Effector CD4-positive, alpha-beta T cell (primary cell): ENCODE measurements around the gene GIPC3.
A peak's percentile ranks its signal among the peaks of the same experiment; 100 is the strongest.
"Not testable (repeated sequence)": the region's sequence is repeated elsewhere in the genome, so short reads cannot be mapped to it uniquely, and the experiment has no call there.

Experiments
- DNase-seq: peaks from one replicate; pipeline ENCODE4 v3.0.0-alpha.2; 2020

The GIPC3 gene

DNA sequence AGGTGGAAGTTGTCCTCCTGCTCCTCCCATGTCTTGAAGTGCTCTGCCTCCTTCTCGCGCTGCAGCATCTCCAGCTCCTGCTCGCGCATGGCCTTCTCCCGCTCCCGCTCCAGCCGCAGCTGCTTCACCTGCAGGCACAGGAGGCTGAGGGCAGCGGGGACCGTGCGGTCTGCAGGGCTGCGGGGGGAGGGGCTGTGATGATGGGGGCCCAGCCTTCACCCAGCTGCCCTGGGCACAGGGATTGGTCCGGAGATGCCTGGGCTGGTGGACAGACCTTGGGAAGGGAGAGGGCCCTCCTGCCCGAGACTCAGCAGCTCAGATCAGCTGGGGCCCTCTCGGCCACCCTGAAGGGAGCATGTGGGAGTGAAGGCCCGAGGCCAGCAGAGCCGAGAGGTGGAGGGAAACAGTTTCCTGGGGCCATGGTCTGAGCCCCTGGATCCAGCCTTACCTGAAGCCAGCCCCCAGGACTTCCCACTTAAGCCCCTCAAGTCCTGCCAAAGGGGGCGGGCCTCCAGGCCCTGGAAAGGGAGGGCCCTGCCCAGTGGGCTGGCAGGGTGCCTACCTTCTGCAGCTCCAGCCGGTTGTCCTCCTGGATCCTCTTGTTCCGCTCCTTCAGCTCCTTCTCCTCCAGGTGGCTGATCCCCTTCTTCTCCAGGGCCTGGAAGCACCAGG is 35.0 kb downstream of the GIPC3 start:
- no peak for DNase-seq

DNA sequence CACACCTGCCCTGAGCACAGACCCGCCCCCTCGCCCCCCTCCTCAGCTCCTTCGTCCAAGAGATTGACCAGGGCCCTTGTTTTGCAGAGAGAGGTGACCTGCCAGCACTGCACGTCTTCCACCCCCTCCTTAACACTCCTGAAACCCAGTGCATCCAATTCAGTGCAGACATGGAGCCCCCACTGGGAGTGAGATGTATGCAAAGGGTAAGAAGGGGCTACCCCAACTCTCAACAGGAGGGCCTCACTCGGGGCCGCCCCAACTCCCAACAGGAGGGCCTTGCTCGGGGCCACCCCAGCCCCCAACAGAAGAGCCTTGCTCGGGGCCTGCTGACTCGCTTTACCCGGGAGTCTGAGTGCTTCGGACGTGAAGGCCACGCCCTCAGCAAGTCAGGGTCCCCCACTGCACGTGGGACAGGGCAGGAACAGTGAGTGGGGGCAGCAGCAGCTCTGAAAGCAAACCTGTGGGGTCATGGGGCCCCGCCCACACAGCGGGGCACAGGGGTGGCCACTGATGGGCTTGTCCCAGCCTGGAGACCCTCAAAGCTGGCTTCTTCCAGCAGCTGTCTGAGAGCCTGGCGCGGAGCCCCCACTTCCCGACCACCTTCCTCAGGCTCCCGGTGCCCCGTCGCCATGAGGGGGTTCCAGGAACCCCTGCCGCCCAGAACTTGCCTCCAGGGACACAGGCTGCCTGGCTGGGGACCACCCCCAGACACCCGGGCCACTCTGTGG is 35.7 kb downstream of the GIPC3 start:
- no peak for DNase-seq

DNA sequence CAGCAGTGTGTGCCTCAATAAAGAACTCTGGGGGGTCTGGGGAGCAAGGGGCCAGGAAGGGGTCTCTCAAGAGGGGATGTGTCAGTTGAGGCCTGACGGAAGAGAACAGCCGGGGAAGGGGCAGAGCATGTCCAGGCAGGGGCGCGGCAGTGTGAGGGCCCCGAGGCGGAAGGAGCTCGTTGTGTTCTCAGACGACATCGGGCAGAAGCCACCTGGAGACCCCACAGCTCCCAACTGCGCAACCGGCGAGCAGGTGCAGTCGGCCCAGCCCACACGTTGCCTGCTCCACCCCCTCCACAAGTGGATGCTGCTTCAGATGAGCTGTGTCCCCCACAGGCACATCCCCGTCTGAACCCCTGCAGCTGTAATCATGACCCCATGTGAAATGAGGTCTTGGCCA is 36.4 kb downstream of the GIPC3 start:
- DNase-seq: no peak

DNA sequence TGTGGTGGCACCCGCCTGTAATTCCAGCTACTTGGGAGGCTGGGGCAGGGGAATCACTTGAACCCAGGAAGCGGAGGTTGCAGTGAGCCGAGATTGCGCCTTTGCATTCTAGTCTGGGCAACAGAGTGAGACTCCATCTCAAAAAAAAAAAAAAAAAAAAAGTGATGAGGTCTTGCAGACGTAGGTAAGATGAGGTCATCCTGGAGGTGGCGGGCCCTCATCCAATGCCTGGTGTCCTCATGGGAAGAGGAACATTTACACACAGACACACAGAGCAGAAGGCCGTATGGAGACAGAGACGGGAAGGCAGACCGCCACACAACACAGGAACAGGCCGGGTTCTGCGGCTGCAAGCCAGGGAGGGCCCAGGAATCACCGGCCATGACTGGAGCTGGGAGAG is 36.9 kb downstream of the GIPC3 start:
- no peak for DNase-seq

DNA sequence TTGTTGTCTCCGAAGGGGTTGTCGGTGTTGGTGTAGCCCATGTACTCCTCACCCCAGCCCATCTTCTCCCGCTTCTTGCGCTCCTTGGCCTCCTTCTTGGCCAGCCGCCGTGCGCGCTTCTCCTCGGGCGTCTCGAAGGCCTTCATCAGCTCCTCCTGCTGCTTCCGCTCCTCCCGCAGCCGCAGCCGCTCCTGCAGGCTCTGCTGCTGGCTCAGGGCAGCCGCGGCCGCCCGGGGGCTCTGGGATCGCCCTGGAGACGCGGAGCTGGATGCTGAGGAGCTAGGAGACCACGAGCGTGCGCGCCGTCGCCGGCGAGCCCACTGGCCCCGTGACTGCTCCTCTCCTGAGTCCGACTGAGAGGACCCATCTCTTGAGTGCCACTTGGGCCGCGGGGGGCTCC is 38.4 kb downstream of the GIPC3 start:
- DNase-seq: no peak

DNA sequence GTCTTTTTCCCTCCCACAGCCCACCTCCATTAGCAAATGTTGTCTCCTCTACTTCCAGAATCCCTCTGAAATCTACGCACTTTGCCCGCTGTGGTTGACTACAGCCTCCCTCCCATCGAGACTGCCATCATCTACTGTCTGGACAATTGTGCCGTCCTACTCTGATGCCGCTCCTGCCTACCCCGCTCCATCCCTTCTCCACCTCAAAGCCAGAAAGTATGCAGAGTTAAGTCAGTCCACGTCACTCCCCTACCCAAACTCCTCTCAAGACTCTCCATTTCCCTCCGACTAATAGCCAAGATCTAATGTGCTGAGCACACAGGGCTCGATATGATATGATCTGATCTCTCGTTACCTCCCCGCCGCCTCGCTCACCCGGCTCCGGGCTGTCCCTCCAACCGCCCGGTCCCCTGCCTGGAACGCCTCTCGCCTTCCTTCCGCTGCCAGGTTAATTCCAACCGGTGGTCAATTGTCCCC is 40.8 kb downstream of the GIPC3 start:
- peak; percentile 14 for DNase-seq

DNA sequence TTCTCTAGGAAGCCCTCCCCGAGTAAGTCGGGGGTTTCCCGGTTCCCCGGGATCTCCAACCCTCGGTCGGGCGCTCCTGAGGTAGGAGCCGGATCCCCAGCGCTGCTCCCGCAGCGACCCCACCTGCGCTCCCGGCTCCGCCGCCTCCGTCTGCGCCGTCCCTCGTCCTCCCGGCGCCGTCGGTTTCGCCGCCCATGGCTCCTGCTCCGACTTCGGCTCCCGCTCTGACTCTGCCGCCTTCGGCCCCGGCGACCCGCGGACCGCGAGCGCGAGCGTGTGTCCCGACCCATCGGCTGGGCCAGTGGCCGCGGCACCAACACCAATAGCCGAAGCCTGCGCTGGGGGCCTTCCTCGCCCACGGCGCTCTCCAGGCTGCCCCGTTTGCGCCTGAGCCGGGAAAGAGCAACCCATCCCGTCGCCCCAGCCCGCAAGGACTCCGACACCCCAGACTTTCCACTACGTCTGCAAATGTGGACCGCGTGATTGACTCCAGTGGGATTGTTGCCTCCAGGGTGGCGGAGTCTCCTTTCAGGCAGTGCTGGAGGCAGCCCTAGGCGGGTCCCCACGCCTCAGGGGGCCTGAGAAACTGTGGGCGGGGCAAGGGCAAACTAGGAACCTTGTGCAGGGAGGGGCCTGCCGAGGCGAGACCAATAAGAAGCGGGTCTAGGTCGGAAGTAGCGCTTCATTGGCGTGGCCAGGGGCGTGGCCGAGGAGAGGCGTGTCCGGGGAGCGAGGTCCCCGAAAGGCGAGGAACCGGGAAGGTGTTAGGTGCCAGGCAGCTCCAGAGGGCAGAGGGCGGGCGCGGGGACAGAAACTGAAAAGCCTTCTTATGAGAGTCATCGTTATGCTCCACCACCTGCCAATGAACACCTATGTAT is 41.4 kb downstream of the GIPC3 start, which contains the start of gene CACTIN:
CACTIN (minus strand) TSS at position 318 of the 878 bp plus-strand sequence; CDS start at position 290, 28 bp downstream.
- DNase-seq: peak; percentile 98

DNA sequence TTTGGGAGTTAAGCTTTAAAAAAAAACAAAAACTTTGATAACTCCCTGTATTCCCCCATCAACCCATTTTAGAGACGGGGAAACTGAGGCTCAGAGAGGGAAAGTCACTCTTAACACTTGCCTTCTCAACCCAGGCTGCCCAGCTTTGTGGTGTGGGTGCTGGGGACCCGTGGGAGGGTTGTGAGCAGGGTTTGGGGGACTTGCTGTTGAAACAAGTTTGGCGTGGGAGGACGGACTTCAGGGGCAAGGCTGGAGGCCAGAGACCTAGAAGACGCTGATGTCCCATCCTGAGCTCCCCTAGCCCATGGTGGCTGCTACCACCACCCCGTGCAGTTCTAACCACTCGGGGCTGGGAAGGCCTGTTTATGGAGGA is 42.1 kb downstream of the GIPC3 start:
- no peak for DNase-seq

DNA sequence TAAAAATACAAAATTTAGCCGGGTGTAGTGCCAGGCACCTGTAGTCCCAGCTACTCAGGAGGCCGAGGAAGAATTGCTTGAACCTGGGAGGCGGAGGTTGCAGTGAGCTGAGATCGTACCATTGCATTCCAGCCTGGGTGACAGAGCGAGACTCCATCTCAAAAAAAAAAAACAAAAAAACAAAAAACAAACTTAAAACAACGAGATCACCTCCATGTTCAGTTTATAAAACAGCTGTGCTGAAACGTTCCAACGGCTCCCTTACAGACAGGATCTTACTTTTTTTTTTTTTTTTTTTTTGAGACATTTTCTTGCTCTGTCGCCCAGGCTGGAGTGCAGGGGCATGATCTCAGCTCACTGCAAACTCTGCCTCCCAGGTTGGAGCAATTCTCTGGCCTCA is 43.5 kb downstream of the GIPC3 start:
- DNase-seq: not testable (repeated sequence)

DNA sequence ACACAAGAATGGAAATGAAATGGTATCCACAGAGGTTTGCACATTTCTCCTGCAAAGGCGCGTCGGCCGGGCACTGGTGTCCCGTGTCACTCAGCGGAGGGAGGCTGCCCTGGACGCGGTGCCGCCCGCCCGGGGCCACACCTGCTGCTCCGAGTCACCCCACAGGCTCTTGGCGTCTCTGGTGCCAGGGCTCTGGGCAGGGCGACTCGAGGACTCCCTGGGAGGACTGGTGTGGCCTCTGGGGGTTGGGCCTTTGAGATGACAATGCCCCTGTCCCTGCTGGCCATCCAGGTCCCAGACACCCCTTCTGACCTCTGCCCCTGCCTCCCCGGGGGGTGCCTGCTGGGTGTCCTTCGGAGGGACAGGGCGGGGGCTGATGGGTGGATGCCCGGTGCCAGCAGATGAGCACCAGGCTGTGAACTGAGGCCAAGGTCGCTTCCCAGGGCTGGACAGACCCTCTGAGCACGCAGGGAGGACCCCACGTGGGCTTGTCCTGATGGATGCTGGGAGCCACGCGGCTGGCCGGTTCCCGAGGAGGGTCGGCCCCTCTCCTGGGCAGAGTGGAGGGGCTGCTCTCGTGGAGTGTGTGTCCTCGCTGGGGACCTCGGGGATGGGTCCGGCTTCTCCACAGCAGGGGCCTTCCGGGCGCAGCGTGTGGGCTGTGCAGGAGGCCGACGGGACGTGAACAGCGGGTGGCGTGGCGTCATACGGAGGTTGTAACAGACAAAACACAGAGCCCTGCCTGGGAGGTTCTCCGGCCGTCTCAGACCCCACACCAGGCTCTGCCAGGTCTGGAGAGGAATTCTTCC is 46.0 kb downstream of the GIPC3 start:
- no peak for DNase-seq

DNA sequence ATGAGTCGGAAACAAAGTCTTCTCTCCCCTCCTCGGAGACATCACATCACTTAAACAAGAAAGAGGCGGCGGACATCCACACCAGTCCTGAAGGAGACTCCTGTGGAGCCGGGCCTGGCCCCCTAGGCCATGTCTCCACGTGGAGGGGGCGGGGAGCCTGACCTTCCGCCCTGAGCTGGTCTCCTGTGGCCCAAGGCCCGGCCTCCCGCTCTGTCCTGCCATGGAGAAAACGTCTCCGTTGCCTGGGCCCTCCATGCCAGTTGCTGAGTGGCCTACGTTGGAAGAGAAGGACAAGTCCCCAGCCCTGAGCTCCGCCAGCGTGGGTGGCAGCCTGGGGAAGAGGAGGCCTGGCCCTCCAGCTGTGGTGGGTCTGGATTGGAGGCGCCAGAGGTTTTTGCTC is 46.8 kb downstream of the GIPC3 start:
- no peak for DNase-seq

DNA sequence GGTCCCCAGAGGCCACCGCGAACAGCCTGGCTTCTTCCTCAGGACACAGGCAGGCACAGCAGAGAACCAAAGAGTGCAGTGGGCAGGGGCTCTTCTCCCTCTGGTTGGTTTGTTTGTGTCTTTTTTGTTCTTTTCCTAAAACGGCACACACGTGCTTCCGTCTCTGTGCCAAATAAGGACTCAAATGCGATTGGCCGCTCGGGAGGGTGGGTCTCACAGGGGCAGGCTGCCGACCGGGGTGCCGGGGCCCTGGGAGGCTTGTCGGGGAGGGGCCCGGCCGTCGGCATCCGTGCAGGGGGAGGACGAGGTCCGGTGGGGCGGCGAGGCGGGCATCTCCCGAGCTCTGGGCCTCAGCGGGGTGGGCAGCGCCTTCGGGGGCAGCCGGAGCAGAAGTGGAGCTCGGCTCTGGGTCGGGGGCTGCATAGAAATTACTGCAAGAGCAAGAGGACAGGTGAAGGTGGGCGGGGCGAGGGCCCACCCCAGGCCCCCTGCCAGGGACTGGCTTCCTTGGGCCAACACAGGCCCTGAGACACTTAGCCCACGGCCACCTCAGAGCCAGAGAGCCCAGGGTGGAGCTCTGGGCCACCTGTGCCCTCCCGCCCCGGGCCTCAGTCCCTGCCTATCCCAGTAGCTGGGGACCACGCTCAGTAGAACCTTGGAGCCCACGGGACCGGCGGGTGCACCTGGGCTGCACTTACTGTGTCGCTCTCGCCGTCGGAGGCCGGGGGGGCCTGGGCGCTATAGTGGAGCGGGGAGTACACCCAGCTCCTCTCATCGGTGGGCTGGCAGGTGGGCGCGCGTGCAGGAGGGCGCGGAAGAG is 47.7 kb downstream of the GIPC3 start:
- DNase-seq: no peak

DNA sequence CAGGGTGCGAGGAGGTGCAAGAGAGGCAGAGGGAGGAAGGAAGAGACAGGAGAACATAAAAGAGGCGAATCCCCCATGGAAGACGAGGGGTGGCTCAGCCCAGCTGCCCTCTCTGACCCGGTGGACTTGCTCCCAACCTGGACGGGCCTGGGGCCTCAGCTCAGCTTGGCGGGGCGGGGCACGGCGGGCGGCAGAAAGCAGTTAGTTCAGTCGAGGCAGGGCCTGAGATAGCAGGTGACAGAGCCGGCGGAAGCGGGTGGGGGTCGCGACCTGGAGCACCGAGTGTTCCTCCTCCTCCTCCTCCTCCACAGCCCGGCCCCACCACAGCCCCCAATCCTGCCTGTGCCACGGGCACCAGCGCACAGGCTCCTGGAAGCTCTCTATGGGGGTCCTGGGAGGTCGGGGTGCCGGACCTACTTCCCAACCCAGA is 48.3 kb downstream of the GIPC3 start:
- no peak for DNase-seq

DNA sequence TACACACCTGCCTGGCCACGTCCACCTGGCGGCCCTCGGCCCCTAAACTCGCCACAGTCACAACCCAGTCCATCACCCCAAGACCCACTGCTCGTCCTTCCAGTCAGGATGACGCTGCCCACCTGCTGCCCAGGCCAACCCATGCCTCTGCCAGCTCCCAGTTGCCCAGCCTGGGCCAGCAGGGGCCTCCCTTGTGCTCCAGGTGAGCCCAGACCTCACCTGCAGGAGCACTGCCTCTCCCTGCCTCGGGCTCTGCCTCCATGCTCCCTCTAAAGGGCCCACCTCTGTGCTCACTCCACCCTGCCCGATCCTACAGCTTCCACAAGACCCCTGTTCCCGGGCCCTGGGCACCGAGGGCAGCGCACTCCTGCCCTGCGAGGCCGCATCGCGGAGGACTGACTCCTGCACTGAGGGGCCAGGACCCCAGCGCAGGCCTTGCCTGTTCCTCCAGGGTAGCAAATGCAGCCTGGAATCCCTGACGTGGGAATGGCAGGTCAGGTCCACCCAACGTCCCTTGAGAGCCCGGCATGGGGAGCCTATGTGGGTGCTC is 49.3 kb downstream of the GIPC3 start:
- DNase-seq: no peak

DNA sequence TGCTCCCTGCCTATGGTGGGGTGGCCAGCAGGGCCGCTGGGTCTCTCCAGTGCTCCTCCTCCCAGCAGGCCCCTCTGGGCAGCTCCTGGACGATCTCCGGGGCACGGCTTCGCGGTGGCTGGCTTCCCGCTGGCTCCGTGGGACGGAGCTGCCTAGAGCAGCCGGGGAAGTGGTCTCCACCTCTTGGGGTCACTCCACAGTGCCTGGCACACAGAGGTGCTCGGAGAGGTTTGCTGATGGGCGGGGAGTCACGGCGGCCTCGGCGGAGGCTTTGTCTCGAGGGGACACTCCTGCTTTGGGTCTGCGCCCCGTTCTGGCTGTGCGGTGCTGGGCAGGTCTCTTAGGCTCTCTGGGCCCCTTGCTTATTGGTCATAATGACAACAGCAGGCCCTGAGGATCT is 51.2 kb downstream of the GIPC3 start:
- DNase-seq: no peak

DNA sequence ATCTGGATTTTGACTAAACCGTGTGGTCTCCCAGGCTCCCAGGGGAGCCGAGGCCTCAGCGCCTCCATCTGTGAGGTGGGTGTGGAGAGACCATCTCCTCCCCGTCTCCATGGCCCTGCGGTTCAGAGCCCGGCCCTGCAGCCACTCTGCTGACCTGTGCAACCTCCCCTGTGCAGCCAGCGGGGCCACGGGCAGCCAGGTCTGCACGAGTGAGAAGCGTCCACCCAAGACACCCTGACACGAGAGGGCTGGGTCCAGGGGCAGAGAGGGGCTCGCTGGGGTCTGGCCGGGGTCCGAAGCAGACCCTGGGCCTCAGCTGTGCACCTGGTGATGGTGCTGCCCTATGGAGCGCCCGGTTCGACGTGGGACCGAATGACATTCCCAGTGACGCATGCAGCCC is 51.7 kb downstream of the GIPC3 start:
- no peak for DNase-seq

DNA sequence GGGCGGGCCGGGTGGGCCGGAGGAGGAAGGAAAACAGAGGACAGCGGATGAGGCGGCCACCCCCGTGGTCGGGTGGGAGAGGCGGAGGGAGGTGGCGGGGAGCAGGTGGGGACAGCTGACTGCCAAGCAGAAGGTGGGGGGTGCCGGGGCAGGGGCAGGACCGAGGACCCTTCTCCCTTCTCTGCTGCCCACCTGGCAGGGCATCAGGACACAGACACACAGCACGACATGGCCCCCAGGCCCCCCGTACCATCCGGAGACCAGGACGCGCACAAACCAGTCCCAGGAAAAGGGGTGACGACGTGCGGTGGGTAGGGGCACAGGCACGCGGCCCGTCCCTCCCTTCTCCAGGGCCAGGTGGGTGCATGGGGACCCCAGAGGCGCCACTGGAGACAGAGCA is 52.3 kb downstream of the GIPC3 start:
- DNase-seq: no peak

DNA sequence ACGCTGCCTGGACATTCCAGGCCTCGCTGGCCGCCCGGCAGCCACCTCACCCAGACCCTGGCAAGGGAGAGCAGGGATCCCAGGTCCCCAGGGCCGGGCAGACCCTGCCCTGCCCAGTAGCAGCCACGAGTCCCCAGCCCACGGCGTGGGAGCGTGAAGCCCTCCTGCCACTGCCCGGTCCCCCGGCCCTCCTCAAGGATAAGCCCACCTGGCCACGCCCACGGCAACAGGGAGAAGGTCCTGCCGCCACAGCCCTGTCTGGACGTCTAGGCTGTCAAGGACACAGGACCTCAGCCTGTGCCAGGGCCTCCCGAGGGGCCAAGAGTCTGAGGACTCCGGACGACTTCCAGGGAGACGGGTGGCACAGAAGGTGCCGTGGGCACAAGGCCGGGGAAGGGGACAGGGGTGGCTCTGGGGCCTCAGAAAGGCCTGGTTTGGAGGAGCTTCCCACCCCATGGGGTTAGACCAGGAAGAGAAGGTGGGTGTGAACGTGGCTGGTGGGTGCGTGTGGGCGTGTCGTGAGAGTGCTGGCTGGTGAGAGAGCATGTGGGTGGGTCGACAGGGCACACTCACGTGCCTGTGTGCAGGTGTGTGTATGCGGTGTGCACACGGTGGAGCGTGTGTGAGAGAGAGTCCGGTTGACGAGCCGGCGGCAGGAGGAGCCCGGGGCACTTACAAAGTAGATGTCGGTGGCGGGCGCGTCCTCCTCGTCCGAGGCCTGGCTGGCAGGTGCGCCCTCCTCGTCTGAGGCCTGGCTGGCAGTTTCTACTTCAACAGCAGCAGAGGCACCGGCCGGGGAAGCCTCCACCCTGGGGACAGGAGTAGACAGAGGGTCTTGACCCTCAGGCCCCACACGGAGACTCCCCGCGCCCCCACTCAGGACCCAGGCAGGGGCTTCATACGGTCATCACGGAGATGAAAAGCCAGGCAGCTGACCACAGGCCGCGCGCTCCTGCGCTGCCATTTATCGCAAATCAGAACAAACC is 53.2 kb downstream of the GIPC3 start:
- no peak for DNase-seq

DNA sequence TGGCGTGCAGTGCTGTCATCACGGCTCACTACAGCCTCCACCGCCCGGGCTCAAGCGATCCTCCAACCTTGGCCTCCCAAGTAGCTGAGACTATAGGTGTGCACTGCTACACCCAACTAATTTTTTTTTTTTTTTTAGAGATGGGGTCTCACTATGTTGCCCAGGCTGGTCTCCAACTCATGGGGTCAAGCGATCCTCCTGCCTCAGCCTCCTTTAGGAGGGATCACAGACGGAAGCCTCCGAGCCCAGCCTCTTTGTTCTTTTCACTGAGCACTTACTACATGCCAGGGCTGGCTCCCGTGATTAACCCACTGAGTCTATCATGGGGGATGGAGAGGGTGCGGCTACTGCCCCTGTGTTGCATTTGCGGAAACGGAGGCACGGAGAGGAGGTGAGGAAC is 54.2 kb downstream of the GIPC3 start:
- DNase-seq: no peak
